BE2C (cell line): Measurements from ENCODE around the gene TMUB2.

Experiments
- DNase-seq: peaks from one replicate; pipeline ENCODE4 v3.0.0-alpha.2; 2020
- H3K27me3 ChIP-seq: fragments of 250-450 bp; sonication (Bioruptor Pico); 2 replicates; pipeline ENCODE4 v1.5.1; 2020; ENCODE audit warnings: mild to moderate bottlenecking
- H3K36me3 ChIP-seq: fragments of 250-450 bp; sonication (Bioruptor Pico); 2 replicates; pipeline ENCODE4 v1.5.1; 2020; ENCODE audit warnings: mild to moderate bottlenecking
- H3K4me1 ChIP-seq: fragments of 250-450 bp; sonication (Bioruptor Pico); 2 replicates; pipeline ENCODE4 v1.5.1; 2020
- H3K4me3 ChIP-seq: 2 replicates; pipeline ENCODE4 v1.5.1; 2011; ENCODE audit warnings: low read depth, low read length
- H3K9me3 ChIP-seq: fragments of 250-450 bp; sonication (Bioruptor Pico); 2 replicates; pipeline ENCODE4 v1.5.1; 2020
- CTCF ChIP-seq: IDR thresholded peaks from 2 replicates; pipeline ENCODE4 v1.5.1; 2012; ENCODE audit warnings: mild to moderate bottlenecking, low read depth, low read length

TMUB2 gene

GRCh38 chr17:44187131-44187899 lies 543 bp downstream of the TMUB2 start:
- TF ChIP-seq CTCF: no peak
- Histone ChIP-seq H3K36me3 (peaks cover 9% of the 10 kb centered on the region), H3K4me1 (no peaks in the 10 kb centered on the region), H3K4me3 (peak overlapping the region; percentile 98), H3K9me3 (no peaks in the 10 kb centered on the region), H3K27me3 (no peaks in the 10 kb centered on the region)
- DNase-seq: no peak

- Histone ChIP-seq H3K9me3 (no peaks in the 10 kb centered on the region), H3K27me3 (no peaks in the 10 kb centered on the region), H3K36me3 (peaks cover 15% of the 10 kb centered on the region), H3K4me1 (no peaks in the 10 kb centered on the region), H3K4me3 (no peak overlapping the region)
- TF ChIP-seq CTCF: no peak
- DNase-seq: no peak
These were observed 2.0 kb downstream of the TMUB2 start for GRCh38 chr17:44188576-44189403.

- DNase-seq: no peak
- Histone ChIP-seq H3K9me3 (no peaks in the 10 kb centered on the region), H3K4me1 (no peaks in the 10 kb centered on the region), H3K36me3 (peaks cover 32% of the 10 kb centered on the region), H3K27me3 (no peaks in the 10 kb centered on the region), H3K4me3 (no peak overlapping the region)
- TF ChIP-seq CTCF: no peak
These were observed 3.7 kb downstream of the TMUB2 start for GRCh38 chr17:44190481-44190880.

GRCh38 chr17:44191369-44191768 lies 4.6 kb downstream of the TMUB2 start:
- Histone ChIP-seq H3K27me3 (no peaks in the 10 kb centered on the region), H3K9me3 (no peaks in the 10 kb centered on the region), H3K4me1 (no peaks in the 10 kb centered on the region), H3K4me3 (no peak overlapping the region), H3K36me3 (peaks cover 33% of the 10 kb centered on the region)
- no peak for DNase-seq
- TF ChIP-seq CTCF: no peak

GRCh38 chr17:44191941-44192496 lies 5.2 kb downstream of the TMUB2 start:
- Histone ChIP-seq H3K4me3 (no peak overlapping the region), H3K27me3 (no peaks in the 10 kb centered on the region), H3K36me3 (peaks cover 36% of the 10 kb centered on the region), H3K4me1 (no peaks in the 10 kb centered on the region), H3K9me3 (no peaks in the 10 kb centered on the region)
- DNase-seq: no peak
- no peak for TF ChIP-seq CTCF
